Fibroblast of villous mesenchyme (primary cell): Measurements from ENCODE around the gene UBXN6. TPM values are rescaled to one million over a fixed set of nuclear protein-coding genes. Genes with fewer than 3 reads are reported as not detected.

Experiments
- DNase-seq: peaks from one replicate; pipeline ENCODE4 v3.0.0-alpha.2; 2010; ENCODE audit warnings: low read depth
- H3K4me3 ChIP-seq: 2 replicates; pipeline ENCODE4 v1.5.1; 2011; ENCODE audit warnings: low read depth, mild to moderate bottlenecking, low read length
- total RNA-seq: library from RNA; depleted of rRNA; stranded (reverse); fragments of >200 nt; gene quantifications from 2 replicates; pipeline ENCODE4 v1.2.3, GENCODE V29; 2012
- TF ChIP-seq, protein P1 (sequence below): IDR thresholded peaks from 2 replicates; pipeline ENCODE4 v1.5.1; 2012; ENCODE audit warnings: low read depth, mild to moderate bottlenecking, low read length; ENCODE audit not compliant: insufficient read depth

UBXN6 gene
- total RNA-seq, 1 donor = 104 TPM

DNA sequence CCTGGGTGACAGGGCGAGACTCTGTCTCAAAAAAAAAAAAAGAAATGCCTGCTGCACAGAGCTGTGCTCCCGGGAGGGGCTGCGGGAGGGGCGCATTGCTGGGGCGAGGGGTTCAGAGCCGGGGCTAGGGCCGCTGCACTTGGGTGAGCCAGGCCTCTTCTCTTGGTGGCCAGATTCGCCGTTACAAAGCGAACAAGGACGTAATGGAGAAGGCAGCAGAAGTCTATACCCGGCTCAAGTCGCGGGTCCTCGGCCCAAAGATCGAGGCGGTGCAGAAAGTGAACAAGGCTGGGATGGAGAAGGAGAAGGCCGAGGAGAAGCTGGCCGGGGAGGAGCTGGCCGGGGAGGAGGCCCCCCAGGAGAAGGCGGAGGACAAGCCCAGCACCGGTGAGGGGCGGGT lies 41.7 kb upstream of the UBXN6 start:
- TF ChIP-seq, protein P1, sequence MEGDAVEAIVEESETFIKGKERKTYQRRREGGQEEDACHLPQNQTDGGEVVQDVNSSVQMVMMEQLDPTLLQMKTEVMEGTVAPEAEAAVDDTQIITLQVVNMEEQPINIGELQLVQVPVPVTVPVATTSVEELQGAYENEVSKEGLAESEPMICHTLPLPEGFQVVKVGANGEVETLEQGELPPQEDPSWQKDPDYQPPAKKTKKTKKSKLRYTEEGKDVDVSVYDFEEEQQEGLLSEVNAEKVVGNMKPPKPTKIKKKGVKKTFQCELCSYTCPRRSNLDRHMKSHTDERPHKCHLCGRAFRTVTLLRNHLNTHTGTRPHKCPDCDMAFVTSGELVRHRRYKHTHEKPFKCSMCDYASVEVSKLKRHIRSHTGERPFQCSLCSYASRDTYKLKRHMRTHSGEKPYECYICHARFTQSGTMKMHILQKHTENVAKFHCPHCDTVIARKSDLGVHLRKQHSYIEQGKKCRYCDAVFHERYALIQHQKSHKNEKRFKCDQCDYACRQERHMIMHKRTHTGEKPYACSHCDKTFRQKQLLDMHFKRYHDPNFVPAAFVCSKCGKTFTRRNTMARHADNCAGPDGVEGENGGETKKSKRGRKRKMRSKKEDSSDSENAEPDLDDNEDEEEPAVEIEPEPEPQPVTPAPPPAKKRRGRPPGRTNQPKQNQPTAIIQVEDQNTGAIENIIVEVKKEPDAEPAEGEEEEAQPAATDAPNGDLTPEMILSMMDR = no peak
- DNase-seq = no peak

DNA sequence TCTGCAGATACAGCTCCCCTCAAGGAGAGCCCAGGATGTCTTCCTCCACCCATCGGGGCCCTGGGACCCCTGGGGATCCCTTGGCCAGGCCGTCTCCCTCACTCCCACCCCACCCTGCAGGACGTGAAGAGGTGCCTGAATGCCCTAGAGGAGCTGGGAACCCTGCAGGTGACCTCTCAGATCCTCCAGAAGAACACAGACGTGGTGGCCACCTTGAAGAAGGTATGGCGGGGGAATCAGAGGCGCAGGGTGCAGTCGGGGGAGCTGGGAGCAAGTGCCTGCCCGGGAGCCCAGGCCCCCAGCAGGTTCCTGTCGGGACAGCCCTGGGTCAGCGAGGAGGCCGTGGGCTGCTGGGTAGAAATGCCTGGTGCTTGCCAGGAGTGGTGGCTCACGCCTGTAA lies 41.1 kb upstream of the UBXN6 start:
- DNase-seq = no peak
- TF ChIP-seq, protein P1 = no peak
- H3K4me3 ChIP-seq = no peak overlapping the region

More for the DNA sequence above, 41.7 kb upstream of the UBXN6 start:
- no peak overlapping the region for H3K4me3 ChIP-seq

DNA sequence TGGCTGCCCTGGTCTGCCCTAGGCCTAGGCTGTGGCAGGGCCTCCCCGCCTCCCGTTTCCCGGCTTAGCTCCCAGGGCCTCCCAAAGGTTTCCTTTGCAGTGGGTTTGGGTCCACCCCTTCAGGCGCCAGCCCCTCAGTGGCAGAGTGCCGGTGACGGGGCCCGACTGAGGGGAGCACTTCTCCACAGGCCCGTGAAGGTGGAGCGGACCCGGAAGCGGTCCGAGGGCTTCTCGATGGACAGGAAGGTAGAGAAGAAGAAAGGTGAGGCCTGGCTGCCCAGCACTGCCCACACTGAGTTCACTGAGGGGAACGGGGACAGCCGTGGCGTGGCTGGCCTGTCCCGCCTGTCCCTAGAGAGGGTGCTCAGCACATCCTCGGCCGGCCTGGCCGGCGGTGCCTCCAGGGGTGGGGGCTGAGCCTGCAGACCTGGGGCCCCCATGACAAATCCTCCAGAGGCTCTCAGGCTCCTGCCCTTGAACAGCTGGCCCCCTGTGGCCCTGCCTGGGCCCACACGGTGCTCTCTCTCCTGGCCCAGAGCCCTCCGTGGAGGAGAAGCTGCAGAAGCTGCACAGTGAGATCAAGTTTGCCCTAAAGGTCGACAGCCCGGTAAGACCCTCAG lies 40.3 kb upstream of the UBXN6 start:
- TF ChIP-seq, protein P1 = no peak
- no peak for DNase-seq
- H3K4me3 ChIP-seq = no peak overlapping the region

DNA sequence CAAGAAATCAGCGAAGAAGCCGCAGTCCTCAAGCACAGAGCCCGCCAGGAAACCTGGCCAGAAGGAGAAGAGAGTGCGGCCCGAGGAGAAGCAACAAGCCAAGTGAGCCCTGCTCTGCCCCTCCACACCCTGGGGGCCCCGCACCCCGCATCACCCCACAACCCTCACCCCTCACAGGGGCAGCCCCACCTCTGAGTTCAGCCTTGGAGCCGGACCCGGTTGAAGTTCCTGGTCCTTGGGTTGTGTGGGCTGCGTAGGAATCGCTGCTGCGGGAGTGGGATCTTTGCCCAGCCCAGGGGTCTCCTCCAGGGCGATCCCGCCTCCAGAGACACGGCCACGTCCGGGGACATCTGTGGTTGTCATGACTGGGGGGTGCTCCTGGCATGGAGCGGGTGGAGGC lies 38.7 kb upstream of the UBXN6 start:
- H3K4me3 ChIP-seq = no peak overlapping the region
- TF ChIP-seq, protein P1 = no peak
- no peak for DNase-seq

DNA sequence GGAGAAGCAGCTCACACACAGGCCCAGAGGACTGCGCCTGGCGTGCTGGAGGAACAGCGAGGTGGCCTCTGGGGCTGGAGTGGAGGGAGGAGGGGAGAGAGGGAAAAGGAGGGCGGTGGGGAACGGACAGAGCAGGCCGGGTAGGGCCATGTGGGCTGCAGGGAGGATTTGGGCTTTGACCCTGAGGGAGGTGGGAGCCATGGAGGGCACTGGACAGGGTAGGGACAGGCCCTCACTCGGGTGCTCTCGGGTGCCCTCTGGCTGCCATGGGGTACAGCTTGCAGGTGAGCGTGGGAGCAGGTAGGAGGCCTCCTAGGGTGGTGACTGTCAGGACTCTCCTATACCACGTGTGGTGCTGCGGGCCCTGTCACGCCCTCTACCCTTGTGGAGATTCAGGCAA lies 37.9 kb upstream of the UBXN6 start:
- no peak overlapping the region for H3K4me3 ChIP-seq
- DNase-seq = no peak
- TF ChIP-seq, protein P1 = no peak

DNA sequence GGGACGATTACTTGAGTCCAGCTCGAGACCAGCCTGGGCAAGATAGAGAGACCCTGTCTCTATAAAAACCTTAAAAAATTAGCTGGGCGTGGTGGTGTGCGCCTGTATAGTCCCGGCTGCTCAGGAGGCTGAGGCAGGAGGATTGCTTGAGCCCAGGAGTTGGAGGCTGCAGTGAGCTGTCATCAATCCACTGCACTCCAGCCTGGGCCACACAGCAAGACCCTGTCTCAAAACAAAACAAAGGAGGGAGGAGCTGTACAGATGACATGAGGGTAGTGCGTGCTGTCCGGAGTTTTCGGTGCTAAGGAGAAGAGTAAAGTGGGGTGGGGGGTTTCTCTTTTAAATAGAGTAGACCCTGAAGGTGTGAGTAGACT lies 37.1 kb upstream of the UBXN6 start:
- H3K4me3 ChIP-seq = no peak overlapping the region
- TF ChIP-seq, protein P1 = no peak
- DNase-seq = no peak
